DMS79 (cell line): ENCODE results near the gene HIVEP2.
A peak's percentile ranks its signal among the peaks of the same experiment; 100 is the strongest.

ENCODE experiments used
- DNase-seq: peaks from one replicate; lab custom pipeline; 2025; lab: John Stamatoyannopoulos, UW

The HIVEP2 gene

DNA sequence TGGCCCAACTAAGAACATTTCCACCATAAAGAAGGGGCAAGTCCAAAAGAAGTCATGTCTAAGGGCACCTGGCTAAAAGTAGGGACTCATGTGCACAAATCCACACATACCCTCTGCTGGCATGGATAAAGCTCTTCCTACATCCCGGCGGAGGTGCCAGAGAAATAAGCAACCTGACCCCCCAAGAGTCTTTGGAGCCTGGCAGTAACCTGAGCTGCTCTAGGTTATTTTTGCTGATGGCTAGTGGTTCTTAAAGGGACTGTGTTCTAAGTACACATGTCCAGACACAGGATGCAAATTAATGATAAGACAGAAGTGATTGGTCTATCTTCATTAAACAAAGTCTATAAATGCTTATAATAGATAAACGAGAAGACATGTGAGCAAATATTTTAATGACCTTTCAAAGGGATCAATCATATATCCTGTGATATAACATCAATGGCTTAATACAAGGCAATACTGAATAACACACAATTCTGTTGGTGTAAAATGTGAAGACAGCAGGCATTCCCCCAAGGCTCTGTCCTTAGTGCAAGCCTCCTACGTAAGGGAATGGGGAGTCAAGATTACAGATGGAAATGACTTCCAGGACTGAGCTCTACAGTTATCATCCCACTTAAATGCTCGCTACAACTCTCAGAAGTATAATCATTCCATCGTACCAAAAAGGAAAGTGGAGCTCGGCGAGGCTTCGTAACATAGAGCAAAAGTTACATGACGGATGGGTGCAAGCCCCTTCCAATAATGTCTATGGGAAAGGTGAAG, 52.5 kb downstream of the HIVEP2 start:
- no peak for DNase-seq

GRCh38 chr6:142891454-142891853, 53.5 kb downstream of the HIVEP2 start:
- no peak for DNase-seq

DNA sequence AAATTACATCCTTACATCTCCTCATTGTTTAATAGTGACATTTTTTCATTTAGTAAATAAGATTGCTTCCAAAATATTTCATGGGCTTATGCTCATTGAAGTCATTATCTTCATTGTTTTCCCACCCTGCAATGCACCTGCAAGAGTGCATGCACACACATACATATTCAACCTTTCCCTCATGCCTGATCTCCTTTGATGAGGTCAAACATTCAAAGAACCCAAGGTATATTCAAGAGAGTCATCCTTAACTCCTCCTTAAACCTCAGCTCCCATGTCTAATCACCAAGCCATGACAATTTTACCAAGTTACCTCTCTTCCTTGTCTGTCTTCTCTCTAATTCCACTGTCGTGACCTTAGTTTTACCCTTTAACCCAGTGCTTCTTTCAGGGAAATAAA, 56.5 kb downstream of the HIVEP2 start:
- DNase-seq, result no peak

GRCh38 chr6:142887517-142887916, 57.5 kb downstream of the HIVEP2 start:
- no peak for DNase-seq

GRCh38 chr6:142886431-142887170, 58.4 kb downstream of the HIVEP2 start:
- DNase-seq, result no peak

DNA sequence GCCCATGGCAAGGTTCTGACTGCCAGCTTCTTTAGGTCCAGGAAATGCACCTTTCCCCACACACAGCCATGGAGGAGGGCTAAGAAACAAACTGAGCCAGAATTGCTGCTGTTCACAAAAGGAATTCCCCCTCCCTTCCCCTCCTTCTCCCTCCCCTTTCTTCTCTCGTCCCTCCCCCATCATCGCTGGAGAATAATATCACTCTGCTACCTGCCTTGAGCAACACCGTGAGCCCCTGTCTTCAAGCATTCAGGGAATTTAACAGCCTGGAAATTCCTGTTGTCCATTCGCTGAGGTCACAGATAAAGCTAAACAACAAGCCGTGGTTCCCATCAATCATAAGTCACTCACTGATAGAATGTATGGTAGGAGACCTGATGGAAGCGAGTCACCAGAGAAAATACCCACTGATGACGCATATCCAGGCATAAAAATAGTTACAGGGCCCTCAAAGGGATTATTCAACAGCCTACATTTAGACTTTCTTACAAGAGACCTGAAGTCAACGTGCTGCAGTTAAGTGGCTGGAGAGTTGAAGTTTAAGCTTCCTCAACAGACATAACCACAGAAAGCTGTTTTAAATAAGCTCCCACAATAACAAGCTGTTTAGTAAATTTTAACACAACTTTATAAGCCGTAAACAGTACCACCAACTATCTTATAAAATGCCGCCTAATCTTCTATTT, 59.7 kb downstream of the HIVEP2 start:
- DNase-seq, result peak; percentile 40

- DNase-seq, result no peak
Observed at GRCh38 chr6:142884214-142885035, 60.6 kb downstream of the HIVEP2 start.

DNA sequence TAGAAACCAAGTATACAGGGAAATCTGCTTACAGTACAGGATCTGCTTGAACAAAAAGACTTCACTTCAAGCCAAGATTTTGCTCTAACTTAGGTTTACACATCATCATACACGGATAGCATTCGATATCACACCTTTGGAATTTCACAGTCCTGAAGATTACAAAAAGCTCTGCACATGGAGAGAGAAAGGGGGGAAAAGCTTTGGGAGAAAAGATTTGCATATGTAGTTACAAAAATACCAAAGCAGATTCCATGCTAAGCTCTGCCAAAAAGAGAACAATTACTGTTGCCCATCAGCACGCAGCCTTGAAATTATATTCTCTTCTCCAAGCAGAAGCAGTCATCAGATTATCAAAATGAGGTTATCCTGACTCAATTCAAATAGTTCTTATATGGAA, 62.0 kb downstream of the HIVEP2 start:
- no peak for DNase-seq

- DNase-seq, result no peak
Observed at GRCh38 chr6:142881761-142882160, 63.2 kb downstream of the HIVEP2 start.

- DNase-seq, result no peak
Observed at GRCh38 chr6:142881290-142881689, 63.7 kb downstream of the HIVEP2 start.

- DNase-seq, result no peak
Observed at GRCh38 chr6:142880201-142880600, 64.8 kb downstream of the HIVEP2 start.

GRCh38 chr6:142879527-142879926, 65.4 kb downstream of the HIVEP2 start:
- DNase-seq, result no peak

- DNase-seq, result no peak
Observed at GRCh38 chr6:142879076-142879475, 65.9 kb downstream of the HIVEP2 start.

GRCh38 chr6:142878407-142878806, 66.6 kb downstream of the HIVEP2 start:
- DNase-seq, result no peak

DNA sequence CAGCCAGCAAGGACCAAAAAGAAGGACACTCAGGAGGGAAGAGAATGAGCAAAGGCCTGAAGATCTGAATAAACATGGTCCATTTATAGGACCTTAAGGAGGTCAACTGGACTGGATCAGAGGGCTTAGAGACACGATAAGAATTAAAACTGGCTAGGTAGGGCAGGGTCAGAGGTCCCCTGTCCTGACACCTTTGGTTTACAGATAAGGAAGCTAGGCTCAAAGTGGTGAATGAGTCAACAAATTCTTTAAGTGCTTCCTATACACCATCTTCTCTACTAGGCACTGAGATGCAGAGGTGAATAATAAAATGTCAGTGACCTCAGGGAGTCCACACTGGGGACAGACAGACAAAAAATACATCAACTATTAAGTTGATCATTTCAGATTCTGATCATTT, 70.3 kb downstream of the HIVEP2 start:
- no peak for DNase-seq

DNA sequence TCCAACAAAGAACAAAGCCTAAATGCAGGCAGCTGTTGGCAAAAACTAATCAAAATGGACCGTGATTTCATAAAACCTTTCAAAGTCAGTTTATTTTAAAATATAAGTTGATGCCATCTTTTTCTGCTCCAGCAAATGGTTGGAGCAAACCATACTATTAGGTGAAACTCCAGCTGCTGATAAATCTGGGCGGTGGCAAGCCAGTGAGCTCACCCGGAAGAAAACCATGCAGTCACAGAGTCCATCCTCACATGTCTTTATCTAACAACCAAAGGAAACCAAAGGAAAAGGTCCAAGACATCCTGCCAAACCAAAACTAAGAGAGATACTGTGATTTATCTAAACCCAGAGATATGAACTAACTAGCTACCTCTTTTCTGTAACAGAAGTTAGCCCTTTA, 72.6 kb downstream of the HIVEP2 start:
- no peak for DNase-seq

GRCh38 chr6:142871910-142872331, 73.1 kb downstream of the HIVEP2 start:
- DNase-seq, result no peak

- DNase-seq, result no peak
Observed at GRCh38 chr6:142870787-142871415, 74.1 kb downstream of the HIVEP2 start.

DNA sequence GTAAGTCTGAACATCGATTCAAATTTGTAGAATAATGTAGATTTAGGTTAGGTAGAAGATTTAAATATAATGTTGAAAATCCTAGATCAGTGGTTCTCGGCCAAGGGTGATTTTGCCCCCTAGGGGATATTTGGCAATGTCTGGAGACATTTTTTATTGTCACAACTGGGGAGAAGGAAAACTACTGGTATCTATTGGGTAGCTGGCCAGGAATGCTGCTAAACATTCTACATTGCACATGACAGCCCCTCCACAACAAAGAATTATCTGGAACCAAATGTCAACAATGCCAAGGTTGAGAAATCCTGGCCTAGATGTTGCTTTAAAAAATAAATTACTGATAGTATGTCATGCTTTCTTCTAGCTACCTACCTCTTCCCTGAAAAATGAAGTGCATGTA, 76.1 kb downstream of the HIVEP2 start:
- DNase-seq, result no peak

- DNase-seq, result no peak
Observed at GRCh38 chr6:142867988-142868812, 76.8 kb downstream of the HIVEP2 start.

- DNase-seq, result no peak
Observed at GRCh38 chr6:142867355-142867801, 77.6 kb downstream of the HIVEP2 start.
